Left lung (tissue), 10 donors: ENCODE data around the gene GLRX3. TPM values are rescaled to one million over a fixed set of nuclear protein-coding genes. Genes with fewer than 3 reads are reported as not detected.

Experiments
- ATAC-seq: fragments of 200-7000 bp; cut with Tn5 transposase; one replicate; pipeline ENCODE4 v1.9.1; 2020; ENCODE audit warnings: moderate library complexity
- DNase-seq, 4 donors: peaks; one replicate each; pipeline ENCODE4 v3.0.0-alpha.2; 2013 to 2020
- H3K27ac ChIP-seq, 2 donors: fragments of 200-600 bp; sonication (generic) in 1 of 2; one replicate each; pipeline versions ENCODE4 v1.5.0 to v1.8.0; 2020 to 2021
- H3K27me3 ChIP-seq, 2 donors: fragments of 200-600 bp; sonication (generic) in 1 of 2; one replicate each; pipeline versions ENCODE4 v1.5.0 to v1.8.0; 2020 to 2021
- H3K36me3 ChIP-seq, 2 donors: fragments of 200-600 bp; sonication (generic) in 1 of 2; one replicate each; pipeline versions ENCODE4 v1.5.0 to v1.8.0; 2020 to 2021
- H3K4me1 ChIP-seq, 2 donors: fragments of 200-600 bp; one replicate each; pipeline ENCODE4 v1.8.0; 2021
- H3K4me3 ChIP-seq, 2 donors: fragments of 200-600 bp; sonication (generic) in 1 of 2; one replicate each; pipeline versions ENCODE4 v1.5.0 to v1.8.0; 2020 to 2021; ENCODE audit warnings: mild to moderate bottlenecking in 1 of 2
- H3K9me3 ChIP-seq, 2 donors: fragments of 200-600 bp; sonication (generic) in 1 of 2; one replicate each; pipeline versions ENCODE4 v1.5.0 to v1.8.0; 2020 to 2021
- intact Hi-C, 2 donors: fragments of 100-400 bp; cut with DNase I; formaldehyde crosslinking; loops; one replicate each; pipeline versions ENCODE4 v1.11.2 to v1.14.2; 2022
- polyA plus RNA-seq, 6 donors: library from polyadenylated mRNA; unstranded; fragments of 120-200 nt; gene quantifications; one replicate each; pipeline ENCODE4 v1.2.1, GENCODE V29; 2013; ENCODE audit not compliant: insufficient read length in 6 of 6
- total RNA-seq, 2 donors: library from RNA; stranded (reverse); fragmentation: NEBNext Ultra II Directional; extraction: Animal tissue kit (Norgen Biotek cat#: 25700); gene quantifications; one replicate each; pipeline ENCODE4 v1.2.1, GENCODE V29; 2021
- TF ChIP-seq, protein P1 (sequence below), 2 donors: fragments of 200-600 bp; sonication (generic) in 1 of 2; IDR thresholded peaks; one replicate each; pipeline versions ENCODE4 v1.5.0 to v1.8.0; 2021; ENCODE audit warnings: antibody characterized with exemption in 2 of 2
- donor health status: DM: no; HTN: yes; CAD: no.
- donor health status: DM: no; HTN: no; CAD: no.

Gene GLRX3
- total and polyA plus RNA-seq, 8 donors, result 67.3 to 88.6 (median 75.9) TPM

DNA sequence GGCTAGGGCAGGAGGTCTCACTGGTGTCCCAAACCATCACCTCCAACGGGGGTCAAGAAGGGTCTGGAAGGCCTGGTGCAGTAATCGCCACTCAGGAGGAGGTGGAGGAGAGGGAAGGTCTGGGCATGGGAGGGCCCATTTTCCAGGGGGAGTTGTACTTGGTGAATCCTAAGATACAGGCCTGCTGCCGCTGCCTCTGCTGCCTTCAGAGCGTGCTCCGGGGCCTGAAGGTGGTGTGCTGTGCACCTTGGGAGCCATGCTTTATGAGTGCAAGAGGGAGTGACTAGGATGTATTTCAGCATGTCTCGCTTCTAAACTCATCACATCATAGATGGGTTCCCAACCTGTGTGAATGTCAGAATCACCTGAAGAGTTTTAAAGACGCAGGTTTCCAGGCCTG is 78.2 kb downstream of the GLRX3 start:
- H3K4me3 ChIP-seq, result no peak overlapping the region
- H3K27me3 ChIP-seq, result no peaks in the 10 kb centered on the region
- intact Hi-C loops, result no loop called here
- H3K4me1 ChIP-seq, result no peaks in the 10 kb centered on the region
- no peaks in the 10 kb centered on the region for H3K9me3 ChIP-seq
- no peaks in the 10 kb centered on the region for H3K36me3 ChIP-seq
- TF ChIP-seq, protein P1, sequence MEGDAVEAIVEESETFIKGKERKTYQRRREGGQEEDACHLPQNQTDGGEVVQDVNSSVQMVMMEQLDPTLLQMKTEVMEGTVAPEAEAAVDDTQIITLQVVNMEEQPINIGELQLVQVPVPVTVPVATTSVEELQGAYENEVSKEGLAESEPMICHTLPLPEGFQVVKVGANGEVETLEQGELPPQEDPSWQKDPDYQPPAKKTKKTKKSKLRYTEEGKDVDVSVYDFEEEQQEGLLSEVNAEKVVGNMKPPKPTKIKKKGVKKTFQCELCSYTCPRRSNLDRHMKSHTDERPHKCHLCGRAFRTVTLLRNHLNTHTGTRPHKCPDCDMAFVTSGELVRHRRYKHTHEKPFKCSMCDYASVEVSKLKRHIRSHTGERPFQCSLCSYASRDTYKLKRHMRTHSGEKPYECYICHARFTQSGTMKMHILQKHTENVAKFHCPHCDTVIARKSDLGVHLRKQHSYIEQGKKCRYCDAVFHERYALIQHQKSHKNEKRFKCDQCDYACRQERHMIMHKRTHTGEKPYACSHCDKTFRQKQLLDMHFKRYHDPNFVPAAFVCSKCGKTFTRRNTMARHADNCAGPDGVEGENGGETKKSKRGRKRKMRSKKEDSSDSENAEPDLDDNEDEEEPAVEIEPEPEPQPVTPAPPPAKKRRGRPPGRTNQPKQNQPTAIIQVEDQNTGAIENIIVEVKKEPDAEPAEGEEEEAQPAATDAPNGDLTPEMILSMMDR (IDR thresholded peaks at IDR 0.05), result no peak
- H3K27ac ChIP-seq, result no peak overlapping the region
- ATAC-seq (no peak), DNase-seq (peak in 1 of 4 donors; percentile 25)

DNA sequence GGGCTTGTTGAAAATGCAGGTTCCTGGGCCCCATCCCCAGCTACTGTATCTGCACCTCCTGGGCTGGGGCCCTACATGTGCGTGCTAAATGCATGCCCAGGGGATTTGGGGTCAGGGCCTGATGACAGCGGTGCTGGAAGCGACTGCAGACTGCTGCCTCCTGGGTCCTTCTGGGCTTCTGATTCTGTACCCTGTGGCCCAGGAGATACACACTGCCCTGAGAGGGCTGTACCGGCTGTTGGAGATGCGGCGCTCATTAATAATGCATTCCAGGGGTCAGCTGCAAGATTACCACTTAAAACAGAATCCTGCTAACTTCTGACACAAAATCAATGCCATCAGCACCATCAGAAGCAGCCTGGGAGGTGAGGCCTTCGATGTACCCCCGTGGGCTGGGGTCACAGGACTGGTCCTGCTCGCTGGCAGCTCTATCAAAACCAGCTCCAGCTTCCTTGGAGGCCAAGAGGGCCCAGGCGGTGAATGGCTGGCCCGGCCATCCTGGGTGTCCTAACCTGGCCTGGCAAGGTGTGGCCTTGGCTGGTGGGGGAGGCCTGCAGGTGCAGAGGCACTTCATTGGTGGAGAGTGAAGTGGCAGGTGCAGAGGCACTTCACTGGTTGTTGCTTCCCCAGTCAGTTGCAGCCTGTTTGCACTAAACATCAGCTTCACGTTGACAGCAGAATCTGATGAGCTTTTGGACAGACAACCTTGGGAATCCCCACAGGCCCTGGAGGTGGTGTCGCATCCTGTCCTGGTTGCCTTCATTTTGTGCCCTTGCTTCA is 79.2 kb downstream of the GLRX3 start:
- Histone ChIP-seq H3K27me3 (no peaks in the 10 kb centered on the region), H3K27ac (no peak overlapping the region), H3K36me3 (no peaks in the 10 kb centered on the region), H3K4me1 (no peaks in the 10 kb centered on the region), H3K9me3 (no peaks in the 10 kb centered on the region), H3K4me3 (no peak overlapping the region)
- TF ChIP-seq, protein P1 (IDR thresholded peaks at IDR 0.05), result no peak
- intact Hi-C loops, result no loop called here
- DNase-seq (peak in 1 of 4 donors; percentile 58), ATAC-seq (no peak)

DNA sequence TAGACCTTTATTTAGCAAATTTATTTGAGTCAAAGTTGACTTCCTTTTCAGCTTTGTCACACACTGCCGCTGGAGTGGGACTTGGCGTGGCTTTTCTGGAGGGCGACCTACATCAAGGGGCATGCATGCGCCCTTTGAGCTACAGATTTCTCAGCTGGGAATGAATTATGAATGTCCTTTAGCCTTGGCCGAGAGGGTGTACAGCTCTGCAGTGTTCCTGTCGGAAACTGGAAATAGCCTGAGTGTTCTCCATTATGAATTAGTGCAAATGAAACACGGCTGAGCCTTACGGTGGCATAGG is 79.7 kb downstream of the GLRX3 start:
- Histone ChIP-seq H3K27ac (no peak overlapping the region), H3K4me1 (no peaks in the 10 kb centered on the region), H3K4me3 (no peak overlapping the region), H3K9me3 (no peaks in the 10 kb centered on the region), H3K36me3 (no peaks in the 10 kb centered on the region), H3K27me3 (no peaks in the 10 kb centered on the region)
- intact Hi-C loops, result no loop called here
- ATAC-seq (no peak), DNase-seq (peak in 1 of 4 donors; percentile 31)
- TF ChIP-seq, protein P1 (IDR thresholded peaks at IDR 0.05), result no peak

GRCh38 chr10:130218181-130218641 is 82.0 kb downstream of the GLRX3 start:
- H3K27me3 ChIP-seq, result no peaks in the 10 kb centered on the region
- intact Hi-C loops, result no loop called here
- H3K4me1 ChIP-seq, result no peaks in the 10 kb centered on the region
- TF ChIP-seq, protein P1 (IDR thresholded peaks at IDR 0.05), result no peak
- no peaks in the 10 kb centered on the region for H3K9me3 ChIP-seq
- H3K36me3 ChIP-seq, result no peaks in the 10 kb centered on the region
- no peak for ATAC-seq
- no peak for DNase-seq
- no peak overlapping the region for H3K27ac ChIP-seq
- H3K4me3 ChIP-seq, result no peak overlapping the region

GRCh38 chr10:130218936-130219335 is 82.7 kb downstream of the GLRX3 start:
- Histone ChIP-seq H3K27ac (no peak overlapping the region), H3K27me3 (no peaks in the 10 kb centered on the region), H3K9me3 (no peaks in the 10 kb centered on the region), H3K4me3 (no peak overlapping the region), H3K4me1 (no peaks in the 10 kb centered on the region), H3K36me3 (no peaks in the 10 kb centered on the region)
- TF ChIP-seq, protein P1 (IDR thresholded peaks at IDR 0.05), result no peak
- intact Hi-C loops, result no loop called here
- ATAC-seq, result no peak
- DNase-seq, result no peak
